DMS153 treated with DMSO at 0.1 percent for 48 hours (cell line): ENCODE measurements around the gene PLEKHM2.

Experiments used
- DNase-seq: peaks from one replicate; lab custom pipeline; 2025; ENCODE audit not compliant: unreplicated experiment; lab: John Stamatoyannopoulos, UW

Gene PLEKHM2

DNA sequence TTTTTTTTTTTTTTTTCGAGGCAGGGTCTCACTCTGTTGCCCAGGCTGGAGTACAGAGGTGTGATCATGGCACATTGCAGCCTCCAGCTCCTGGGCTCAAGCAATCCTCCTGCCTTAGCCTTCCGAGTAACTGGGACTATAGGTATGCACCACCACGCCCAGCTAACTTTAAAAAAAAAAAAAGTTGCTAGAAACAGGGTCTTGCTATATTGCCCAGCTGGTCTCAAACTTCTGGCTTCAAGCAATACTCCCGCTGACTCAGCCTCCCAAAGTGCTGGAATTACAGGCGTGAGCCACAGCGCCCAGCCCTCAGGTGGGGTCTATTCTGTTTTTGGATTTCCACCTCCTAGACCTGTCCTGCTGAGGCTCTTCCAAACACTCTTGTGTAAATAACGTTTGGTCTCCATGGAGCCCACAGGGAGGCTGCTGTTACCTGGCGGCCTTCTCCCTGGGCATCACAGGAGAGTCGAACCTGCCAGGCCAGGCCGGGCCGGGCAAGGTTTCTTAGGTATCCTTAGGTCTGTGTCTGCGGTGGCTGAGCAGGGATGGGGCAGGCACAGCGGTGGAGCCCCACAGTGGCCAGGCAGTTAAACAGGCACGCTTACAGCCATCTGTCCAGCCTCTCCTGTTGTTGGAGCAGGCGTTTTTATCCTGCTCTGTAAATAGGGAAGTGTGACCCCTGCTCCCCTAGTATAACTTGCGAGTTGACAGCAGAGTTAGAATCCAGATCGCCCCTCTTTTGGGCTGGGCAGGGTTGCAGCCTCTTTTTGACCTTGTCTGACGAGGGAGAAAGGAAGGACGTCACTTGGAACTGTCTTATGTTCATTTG is 18.8 kb downstream of the PLEKHM2 start:
- DNase-seq = no peak

DNA sequence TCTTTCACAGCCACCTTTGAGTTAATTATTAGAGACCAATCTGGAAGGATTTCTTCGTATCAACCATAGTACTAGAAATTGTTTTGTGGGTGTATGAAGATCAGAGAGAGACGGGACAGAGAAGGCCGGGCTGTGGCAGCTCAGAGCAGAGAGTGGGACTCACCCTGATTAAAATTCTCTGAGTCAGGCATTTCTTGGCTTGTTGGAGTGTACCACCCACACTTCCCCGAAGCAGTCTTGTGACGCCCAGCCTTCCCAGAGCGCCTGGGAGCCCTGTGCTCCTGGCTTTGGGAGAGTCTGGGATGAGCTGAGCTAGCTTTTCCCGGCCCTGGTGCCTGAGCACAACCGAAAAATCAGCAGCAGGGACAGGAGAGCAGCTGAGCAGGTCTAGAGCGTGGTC is 19.4 kb downstream of the PLEKHM2 start:
- no peak for DNase-seq

DNA sequence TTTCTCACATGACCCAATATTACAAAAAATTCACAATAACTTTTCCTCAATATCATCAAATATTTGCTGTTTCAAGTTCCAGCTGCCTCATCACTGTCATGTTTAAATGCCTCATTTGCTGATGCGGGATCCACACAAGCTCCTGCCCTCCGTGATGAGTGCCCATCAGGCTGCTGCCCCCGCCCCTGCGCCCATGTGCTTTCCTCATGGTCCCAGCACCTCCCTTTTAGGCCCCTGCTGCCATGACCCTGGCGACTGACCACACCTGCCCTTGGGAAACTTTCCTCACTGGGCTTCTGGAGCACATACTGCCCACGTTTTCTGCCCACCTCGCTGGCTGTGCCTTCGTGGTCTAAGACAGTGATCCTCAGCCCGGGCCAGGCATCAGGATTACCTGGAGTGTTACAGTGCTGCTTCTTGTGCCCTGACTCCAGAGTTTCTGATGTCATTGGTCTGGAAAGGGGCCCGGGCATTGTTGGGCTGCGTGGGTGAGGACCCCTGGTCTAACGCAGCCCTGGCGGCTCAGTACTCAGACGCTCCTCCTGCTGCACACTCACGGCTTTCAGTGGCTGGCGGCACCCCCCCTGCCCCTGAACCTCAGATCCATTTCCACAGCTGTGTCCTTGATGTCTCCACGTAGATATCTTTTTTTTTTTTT is 20.5 kb downstream of the PLEKHM2 start:
- DNase-seq = no peak

DNA sequence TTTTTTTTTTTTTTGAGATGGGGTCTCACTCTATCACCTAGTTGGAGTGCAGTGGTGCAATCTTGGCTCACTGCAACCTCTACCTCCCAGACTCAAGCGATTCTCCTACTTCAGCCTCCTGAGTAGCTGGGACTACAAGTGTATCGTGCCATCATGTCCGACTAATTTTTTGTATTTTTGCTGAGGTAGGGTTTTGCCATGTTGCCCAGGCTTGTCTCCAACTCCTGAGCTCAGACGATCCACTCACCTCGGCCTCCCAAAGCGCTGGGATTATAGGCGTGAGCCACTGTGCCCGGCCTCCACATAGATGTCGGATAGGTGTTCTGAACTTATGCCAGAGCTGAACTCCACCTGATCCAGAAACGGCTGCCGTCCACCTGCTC is 21.1 kb downstream of the PLEKHM2 start:
- DNase-seq = no peak

DNA sequence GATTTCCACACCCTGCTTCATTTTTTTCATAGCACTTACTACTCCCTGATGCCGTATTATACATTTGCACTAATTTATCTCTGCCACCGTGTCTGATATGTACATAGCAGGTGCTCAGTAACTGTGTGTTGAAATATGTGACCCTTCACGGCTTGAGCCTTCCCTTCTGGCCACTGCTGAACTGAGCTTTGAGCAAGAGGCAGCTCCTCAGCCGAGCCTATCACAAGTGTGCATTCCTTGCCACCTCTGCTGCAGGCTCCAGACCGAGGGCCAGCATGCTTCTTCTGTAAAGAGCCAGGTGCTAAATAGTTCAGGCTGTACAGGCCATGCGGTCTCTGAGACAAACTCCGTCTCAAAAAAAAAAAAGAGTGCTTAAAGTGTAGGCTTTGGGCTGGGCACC is 22.6 kb downstream of the PLEKHM2 start:
- no peak for DNase-seq

DNA sequence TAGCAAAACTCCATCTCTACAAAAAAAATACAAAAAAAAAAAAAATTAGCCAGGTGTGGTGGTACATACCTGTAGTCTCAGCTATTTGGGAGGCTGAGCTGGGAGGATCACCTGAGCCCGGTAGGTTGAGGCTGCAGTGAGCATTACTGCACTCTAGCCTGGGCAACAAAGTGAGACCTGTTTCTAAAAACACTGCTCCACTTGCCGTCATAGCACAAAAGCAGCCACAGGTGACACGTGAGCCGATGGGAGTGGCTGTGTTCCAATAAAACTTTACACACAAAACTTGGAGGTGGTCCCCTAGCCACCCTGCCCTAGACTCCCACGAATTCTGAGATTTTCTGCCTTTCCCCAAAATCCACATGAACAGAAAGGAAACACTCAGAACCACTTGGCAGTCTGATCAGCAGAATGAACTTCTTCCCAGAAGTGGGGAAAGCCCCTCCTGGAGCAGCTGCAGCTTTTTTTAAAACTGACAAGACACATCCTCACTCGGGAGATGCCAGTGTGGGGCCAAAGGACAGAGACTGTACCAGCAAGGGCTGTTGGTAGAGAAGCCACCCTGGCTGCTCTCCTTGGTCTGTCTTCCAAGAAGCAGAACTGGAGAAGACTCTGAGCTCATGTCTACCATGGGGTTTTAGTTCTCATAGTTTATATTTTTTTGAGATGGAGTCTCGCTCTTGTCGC is 23.3 kb downstream of the PLEKHM2 start:
- no peak for DNase-seq

DNA sequence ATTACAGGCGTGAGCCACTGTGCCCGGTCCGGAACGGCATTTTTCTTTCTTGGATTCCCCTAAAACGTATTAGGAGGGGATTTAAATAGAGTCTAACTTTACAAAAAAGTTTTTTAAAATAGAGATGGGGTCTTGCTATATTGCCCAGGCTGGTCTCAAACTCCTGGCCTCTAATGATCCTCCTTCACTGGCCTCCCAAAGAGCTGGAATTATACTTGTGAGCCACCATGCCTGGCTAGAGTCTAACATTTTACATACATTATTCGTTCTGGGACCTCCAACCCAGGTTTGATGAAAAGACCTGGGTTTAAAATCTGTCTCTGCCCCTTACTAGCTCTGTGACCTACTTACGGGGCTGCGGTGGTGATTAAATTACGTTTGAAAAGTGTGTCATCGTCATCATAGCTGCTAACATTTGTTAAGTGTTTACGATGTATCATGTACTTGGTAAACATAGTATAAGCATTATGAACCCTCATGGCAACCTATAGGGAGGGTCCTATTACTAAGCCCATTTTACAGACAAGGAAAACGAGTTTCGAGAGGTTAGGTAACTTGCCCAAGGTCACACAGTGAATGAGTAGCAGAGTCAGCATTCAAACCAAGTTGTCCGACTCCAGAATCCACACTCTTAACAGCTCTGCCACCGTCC is 24.5 kb downstream of the PLEKHM2 start:
- DNase-seq = no peak

DNA sequence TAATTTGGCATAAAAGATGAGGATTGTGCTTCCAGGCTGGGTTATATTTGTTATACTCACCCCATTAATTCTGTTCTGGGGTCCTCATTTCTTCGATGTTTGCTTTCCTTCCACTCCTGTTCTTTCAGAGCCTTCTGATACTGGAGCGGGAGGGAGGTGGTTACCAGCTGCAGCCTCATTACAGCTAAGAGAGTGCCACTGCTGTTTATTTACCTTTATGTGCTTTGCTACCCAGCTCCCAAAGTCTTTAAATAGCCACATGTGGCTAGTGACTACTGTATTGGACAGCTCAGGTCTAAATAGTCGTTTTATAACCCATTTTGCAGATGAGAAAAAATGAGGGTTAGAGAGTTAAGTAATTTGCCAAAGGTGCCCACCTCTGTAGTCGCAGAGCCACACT is 25.1 kb downstream of the PLEKHM2 start:
- DNase-seq = no peak

DNA sequence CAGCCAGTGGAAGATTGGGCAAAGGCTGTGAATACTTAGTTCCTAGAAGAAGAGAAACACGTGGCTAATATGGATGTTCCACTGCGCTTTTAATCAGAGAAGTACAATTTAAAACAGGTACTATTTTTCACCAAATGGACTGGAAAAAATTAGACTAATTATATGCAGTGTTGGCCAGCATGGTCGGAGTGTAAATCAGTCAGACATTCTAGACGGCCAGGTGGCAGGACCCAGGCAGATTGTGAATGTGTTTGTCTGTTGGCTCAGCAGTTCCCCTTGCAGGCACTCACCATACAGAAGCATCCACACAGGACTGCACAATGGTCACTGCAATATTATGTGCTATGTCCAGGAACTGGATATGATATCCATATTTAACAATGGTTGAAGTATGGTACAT is 28.0 kb downstream of the PLEKHM2 start:
- no peak for DNase-seq

DNA sequence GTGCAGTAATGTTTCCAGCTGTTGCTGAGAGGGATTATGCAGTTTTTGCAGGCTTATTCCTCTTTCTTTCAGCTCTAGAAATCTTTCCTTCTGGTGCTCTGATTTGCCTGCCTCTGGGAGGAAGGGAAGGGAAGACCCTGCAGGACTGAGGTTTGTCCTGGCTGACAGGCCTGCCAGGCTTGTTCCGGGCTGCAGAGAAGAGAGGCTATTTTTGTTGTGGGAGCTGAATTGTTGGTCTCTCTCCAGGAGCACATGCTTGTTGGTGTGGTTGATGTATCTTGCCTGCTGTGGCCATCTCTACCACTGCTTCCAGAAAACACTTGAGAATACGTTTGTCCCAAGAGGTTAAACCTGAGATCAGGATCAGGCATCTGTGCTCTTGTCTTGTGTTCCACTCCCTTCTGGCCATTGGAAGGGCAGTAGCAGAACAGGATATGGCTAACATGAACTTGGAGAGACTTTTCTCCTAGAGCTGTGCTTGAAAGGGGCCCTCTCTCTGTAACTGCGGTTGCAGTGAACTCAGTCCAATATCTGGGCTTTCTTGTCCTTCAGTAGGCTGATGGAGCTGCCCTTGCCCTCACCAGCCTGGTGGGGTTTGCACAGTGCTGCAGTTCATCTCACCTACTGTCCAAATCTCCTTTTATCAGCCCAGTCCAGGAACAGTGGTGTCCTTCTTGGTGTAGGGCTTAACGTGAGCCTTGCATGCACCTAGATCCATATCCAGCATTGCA is 30.5 kb downstream of the PLEKHM2 start:
- no peak for DNase-seq

DNA sequence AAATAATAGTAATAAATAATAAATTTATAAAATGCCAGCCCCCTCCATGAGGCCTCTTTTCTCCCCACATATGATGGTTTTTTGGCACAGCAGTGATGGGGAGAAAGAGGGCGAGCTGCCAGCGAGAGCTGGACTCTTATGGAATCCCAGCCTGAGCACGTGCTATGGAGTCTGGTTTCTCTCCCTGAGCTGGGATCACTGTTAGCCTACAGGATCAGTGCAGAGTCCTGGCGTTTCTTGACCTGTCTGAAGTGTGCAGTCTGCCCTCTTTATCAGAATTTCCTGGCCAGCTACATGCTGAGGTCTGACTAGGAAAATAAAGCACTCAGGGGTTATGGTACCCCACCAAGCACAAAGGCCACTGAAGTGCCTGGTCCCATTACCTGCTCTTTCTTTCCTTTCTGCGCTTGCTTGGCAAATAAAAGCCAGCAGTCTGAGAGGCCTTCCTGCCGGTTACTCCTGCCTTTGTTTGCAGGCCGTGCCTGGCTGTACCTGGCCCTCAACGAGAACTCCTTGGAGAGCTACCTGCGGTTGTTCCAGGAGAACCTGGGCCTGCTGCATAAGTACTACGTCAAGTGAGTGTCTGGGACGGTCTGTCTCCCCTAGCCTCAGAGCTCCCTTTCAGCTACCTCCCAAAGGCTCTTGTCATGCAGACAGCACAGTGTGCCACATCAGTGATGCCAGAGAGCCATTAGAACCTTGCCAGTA is 33.5 kb downstream of the PLEKHM2 start:
- DNase-seq = no peak

DNA sequence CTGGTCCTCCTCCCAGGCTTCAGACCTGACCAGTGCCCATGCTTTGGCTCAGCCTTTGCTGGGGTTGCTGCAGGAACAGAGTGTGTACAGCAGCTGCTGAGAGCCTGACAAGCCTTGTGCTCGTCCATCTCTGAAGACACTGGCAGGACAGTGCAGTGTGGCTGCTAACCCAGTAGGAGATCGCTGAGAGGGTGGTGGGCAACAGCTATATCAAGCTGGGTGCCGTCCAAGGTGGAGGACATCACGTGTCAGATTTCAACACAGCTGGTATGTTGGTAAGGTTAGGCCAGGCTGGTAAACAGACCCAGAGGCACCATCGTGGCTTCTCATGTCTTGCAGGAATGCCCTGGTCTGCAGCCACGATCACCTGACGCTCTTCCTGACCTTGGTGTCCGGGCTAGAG is 34.1 kb downstream of the PLEKHM2 start:
- DNase-seq = no peak

DNA sequence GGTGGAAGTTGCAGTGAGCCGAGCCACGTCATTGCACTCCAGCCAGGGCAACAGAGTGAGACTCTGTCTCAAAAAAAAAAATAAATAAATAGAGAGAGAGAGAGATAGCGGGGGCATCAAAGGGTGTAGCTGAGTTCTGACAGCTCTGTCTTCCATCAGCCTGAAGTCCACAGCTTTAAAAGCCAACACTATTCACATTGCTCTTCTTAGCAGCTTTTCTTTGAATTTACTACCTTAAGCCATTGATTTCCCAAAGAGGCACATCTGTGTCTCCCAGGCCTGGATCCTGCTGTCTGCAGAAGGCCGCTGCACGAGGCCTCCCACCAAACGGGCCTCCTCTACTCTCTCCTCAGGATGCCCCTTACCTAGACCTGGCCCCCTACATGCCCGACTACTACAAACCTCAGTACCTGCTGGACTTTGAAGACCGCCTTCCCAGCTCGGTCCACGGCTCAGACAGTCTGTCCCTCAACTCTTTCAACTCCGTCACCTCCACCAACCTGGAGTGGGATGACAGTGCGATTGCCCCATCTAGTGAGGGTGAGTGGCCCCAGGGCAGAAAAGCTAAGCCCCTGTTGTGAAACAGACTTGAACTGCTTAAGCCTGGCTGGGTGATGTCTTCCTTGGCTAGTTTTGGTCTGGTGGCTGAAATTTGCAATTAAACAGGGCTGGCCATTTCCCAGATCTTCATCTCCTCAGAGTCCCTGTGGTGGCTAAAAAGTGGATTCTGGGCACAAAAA is 35.4 kb downstream of the PLEKHM2 start:
- no peak for DNase-seq

DNA sequence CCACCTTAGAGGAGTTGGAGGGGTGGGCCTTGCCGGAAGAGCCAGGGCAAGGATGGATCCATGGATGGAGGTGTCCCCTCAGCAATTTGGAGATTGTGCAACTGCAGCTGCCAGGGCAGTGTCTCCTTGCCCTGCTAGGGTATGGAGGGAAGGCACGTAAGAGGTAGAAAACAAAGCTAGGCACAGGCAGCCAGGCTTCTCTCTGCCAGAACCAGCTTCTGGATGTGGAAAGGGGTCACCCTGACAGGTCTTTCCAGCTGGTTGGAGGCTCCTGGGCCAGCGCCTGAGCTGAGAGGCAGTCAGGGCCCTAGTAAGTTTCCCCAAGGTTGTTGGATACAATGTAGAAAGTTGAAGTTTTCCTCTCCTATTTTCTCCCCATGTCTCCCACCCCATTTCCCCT is 36.7 kb downstream of the PLEKHM2 start:
- DNase-seq = no peak

DNA sequence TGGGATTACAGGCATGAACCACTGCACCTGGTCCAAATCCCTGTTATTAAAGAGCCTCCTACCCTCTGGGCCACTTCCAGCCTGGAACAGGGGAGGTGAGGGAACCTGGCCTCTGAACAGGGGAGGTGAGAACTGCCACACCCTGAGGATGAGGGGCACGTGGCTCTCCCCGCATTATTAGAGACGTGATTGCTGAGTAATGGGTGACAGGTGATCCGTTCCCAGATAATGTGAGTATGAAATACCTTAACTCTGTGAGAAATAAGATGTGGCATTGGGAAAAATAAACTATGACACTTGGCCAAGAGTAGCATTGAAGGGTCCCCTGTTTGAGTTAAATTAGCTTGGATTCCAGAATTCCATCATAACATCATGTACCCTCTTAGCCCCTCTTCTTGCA is 38.3 kb downstream of the PLEKHM2 start:
- no peak for DNase-seq

DNA sequence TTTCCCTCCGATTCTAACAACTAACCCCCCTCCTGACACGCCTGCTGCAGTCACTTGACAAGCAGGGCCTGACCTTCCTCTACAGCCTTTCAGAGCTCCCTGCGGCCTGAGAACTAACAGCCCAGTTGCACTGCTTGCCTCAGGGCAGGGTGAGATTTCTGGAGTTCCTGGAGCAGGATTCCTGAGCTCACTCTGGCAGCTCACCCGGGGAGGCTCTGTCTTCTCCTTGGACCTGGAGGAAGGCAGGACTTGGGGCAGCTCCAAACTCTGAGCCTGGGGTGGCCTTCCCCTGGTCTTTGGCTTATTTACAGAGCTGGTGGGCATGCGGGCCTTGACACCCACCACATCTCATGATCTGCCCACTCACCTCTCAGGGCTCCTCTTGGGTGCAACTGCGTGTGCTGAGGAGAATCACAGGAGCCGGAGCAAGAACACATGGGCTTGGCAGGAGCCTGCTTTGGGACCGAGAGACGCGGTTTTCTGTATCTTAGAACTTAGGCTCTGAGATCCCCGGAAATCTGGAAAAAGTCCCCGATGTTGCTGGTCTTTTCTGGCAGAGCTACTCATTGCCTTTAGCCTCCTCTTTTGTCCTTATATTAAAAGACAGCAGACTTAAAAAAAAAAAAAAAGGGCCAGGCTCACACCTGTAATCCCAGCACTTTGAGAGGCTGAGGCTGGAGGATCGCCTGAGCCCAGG is 38.9 kb downstream of the PLEKHM2 start:
- DNase-seq = no peak

DNA sequence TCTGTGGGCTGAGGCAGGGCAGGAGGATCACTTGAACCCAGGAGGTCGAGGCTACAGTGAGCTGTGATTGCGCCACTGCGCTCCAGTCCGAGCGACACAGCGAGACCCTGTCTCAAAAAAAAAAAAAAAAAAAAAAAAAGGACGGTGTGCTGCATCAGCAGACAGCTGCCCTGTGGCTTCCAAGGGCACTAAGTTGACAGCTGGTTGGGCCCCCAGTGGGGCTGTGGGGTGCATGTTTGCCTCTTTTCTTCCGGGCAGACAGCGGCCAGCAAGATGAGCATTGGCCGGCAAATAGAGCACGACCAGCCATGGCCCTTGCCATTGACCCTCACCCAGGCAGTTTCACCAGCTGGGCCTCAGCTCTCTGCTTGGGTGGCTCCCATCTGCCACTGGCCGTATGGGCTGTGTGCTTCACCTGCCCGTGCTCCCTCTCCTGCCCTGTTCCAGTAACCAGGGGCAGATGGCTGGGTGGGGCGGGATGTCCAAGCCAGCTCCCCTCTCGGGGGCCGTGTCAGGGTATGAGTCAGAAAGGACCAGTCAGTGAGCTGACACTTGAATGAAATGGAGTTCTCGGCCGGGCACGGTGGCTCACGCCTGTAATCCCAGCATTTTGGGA is 39.6 kb downstream of the PLEKHM2 start:
- no peak for DNase-seq

DNA sequence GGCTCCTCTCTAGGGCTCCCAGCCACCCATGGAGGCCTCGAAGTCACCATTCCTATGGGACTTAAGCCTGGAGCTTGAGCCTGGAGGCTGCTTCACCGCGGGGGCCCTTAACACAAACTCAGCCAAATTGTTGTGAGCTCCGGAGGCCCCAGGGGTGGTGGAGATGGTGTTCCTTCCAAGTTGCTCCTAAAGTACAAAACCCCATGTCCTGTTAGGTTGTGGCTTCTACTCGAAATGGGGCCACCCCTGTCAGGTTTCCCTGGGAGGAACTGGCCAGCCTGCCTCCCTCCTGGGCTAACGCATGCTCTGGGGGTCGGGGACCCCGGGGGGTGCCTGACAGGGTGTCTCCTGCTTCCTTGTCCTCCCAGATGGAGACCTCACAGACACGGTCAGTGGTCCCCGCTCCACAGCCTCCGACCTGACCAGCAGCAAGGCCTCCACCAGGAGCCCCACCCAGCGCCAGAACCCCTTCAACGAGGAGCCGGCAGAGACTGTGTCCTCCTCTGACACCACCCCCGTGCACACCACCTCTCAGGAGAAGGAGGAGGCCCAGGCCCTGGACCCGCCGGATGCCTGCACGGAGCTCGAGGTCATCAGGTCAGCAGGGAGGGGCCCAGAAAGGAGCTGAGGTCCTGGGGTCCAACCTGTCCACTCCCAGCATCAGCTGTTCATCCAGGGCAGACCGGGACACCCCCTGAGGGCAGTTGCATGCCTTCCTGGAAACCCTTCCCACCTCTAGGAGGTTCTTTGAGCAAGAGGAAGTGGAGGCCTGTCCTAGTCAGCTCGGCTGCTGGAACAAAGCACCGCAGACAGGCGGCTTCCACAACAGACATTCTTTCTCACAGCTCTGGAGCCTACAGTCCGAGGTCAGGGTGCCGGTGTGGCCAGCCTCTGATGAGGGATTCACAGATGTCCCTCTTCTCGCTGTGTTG is 41.1 kb downstream of the PLEKHM2 start:
- DNase-seq = no peak
